GM12874 (cell line): ENCODE results near the gene UBL7.

Experiments
- TF ChIP-seq, protein P1 (sequence below): IDR thresholded peaks from 2 replicates; pipeline ENCODE4 v1.5.1; 2011; ENCODE audit warnings: low read depth, mild to moderate bottlenecking, control low read depth, low read length, moderate library complexity; ENCODE audit not compliant: insufficient read depth

The UBL7 gene

DNA sequence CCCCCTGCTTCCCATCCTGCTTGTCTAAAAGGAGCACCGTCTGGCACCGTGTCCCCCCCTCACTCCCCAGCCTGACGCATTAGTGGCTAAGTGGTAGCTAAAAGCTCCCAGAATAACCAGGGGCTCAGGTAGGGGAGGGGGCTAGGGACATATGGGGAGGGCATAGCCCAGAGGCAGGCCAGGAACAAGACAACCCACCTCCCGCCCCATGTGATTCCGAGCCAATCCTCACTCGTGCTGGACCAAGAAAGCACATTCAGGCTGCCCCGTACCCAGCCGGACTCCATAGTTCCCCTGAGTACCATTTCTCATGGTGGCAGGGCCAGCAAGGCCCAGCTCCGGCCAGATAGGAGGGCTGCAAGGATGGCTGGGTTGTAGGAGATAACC, 38.7 kb downstream of the UBL7 start:
- TF ChIP-seq, protein P1, sequence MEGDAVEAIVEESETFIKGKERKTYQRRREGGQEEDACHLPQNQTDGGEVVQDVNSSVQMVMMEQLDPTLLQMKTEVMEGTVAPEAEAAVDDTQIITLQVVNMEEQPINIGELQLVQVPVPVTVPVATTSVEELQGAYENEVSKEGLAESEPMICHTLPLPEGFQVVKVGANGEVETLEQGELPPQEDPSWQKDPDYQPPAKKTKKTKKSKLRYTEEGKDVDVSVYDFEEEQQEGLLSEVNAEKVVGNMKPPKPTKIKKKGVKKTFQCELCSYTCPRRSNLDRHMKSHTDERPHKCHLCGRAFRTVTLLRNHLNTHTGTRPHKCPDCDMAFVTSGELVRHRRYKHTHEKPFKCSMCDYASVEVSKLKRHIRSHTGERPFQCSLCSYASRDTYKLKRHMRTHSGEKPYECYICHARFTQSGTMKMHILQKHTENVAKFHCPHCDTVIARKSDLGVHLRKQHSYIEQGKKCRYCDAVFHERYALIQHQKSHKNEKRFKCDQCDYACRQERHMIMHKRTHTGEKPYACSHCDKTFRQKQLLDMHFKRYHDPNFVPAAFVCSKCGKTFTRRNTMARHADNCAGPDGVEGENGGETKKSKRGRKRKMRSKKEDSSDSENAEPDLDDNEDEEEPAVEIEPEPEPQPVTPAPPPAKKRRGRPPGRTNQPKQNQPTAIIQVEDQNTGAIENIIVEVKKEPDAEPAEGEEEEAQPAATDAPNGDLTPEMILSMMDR, result no peak

DNA sequence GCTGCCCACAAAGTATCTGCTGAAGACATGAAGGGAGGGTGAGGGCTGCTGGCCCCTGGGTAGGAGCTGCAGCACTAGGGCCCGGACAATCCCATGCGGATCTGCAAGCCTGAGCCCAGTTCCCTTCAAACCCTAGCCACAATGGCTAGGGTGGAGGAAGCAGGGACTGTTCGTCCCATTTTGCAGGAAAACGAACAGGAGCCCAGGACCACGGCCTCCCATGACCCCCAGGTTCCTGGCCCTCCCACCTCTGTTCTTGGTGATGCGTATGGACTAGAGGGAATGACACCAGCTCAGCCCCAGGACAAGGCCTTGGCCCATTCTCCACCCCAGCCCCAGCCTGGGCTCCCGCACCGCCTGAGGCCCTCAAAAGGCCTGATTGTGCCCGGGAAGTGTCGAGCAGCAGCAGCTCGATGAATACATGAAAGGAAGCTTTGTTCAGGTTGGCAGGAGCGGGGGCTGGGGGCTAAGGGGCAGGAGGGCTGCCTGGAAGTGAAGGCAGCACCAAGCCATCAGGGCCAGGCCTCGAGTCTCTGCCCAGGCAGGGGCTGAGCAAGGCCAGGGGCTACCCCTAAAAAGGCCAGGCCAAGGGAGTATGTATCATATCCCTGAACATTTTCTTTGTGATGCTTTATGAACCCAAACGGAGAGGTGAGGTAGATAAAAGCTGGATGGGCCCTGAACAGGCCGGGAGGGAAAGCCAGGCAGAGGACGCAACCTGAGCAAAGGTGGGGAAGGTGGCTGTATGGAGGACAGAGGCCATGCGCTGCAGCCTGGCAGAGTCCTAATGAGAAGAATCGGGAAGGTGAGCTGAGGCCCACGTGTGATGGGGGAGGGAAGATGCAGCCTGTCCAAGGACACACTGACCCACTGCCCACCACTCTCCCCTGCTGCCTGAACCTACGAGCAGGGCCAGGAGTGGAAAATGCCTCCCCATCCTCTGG, 39.4 kb downstream of the UBL7 start:
- TF ChIP-seq, protein P1, result no peak

DNA sequence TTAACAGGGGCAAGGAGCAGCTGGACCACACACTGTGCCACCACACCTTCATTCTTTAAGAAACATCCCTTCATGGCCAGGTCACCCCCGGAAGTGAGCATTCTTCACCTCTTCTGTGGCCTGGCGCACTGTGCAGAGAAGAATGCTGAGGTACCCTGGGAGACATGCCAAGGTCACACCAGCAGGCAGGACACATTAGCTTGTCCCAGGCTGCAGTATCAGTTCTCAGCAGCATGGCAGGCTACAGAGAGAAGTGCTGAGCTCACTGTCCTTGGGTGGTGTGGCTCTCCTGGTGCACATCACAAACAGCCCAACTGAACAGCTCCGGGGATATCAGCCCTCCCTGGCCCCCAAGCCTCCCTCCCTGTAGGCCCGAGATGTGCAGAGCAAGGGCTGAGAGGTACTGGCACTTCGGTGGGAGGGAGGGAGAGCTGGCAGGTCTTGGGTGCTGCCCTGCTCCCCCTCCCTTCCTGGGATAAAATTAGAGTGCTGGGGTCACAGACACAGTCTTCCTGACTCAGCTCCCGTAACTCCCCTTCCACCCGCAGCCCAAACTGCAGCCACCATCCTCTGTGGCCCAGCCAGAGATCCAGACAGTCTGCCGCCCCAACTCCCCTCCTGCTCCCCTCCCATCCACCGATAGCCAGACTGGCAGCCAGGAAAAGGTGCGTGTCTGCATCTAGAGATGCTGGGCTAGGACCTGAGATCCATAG, 40.6 kb downstream of the UBL7 start:
- TF ChIP-seq, protein P1, result no peak

DNA sequence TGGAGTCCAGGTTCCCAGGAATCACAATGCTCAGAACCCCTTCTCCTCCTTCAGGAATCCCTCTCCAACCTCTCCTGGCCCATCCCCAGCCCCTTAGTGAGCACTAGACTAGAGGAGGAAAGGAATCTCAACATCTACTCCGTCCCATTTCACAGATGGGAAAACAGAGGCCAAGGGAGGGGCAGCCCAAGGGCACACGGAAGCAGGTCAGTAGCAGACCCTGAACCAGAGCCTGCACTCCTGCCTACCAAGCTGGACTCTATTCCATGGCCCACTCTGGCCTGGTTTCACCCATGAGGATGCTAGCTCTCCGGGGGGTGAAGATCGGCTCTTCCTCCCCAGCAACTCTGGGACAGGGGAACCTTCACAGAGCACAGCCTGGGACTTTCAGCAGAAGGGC, 41.5 kb downstream of the UBL7 start:
- TF ChIP-seq, protein P1, result no peak

DNA sequence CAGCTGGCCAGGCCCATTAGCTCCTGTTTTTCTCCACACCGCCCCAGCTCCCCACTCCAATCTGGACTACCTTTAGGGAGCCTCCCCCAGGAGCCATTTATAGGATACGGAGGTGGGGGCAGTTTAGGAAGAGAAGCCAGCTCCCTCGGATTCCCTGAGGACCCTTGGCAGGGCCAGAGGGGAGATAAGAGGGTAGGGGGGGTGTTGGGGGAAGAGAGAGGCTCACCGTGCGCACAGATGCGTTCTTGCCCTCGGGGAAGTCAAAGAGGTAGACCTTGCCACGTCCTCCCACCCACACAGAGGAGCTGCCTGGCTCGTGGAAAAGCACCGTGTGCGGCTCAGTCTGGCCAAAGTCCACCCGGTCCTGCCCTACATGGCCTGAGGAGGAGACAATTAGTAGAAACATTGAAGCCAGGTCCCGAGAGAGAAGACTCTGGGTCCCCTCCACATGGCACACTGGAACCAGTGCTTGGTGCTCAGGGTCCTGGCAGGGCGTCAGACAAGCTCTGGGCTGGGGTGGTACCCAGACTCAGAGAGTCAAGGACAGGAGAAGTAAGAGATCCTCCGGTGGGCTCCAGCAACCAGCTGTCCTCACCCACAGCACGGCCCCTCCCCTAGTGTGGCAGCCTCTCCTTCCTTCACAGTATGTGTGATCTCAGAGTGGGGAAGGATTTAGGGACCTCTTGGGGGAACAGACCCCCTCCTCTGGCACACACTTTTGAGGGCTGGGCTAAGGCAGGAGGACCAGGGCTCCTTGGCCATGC, 42.2 kb downstream of the UBL7 start:
- TF ChIP-seq, protein P1, result no peak

GRCh38 chr15:74417670-74418069, 43.3 kb downstream of the UBL7 start:
- TF ChIP-seq, protein P1, result no peak

DNA sequence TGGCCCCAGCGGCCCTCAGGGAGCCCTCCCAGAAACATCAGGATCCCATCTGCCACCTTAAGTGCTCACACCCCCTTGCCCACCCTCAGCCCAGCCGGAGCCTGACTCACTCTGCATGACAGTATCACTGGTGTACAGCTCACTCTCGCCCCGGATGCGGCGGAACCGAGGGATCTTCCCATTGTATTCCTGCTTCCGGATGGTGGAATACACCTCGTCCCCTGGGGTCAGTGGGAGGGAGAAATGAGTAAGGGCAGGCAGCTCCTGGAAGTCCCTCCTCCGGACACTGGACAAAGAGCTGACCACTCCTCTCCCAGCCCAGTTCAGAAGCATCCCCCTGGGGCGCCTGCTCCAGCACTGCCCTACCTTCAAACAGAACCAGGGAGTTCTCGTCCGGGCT, 43.7 kb downstream of the UBL7 start:
- TF ChIP-seq, protein P1, result no peak
